ENCODE measurements around the gene GK2.

DNA sequence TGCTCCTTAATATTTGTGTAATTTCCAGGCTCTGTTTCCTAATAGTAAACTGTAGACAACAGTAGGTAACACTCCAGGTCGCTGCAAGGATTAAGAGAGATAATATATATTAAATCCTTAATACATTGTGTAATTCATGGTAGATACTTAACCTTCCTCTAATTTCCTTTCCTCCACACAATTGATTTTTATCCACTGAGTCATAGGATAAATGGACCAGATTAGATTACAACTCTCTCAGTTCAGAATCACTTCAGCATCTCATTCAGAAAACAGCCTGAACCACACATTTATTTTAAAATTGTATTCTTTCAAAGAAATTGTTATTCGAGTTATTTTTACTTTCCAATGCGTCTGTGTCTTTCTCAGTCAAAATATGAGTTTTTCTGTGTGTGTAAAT is 17.1 kb downstream of the GK2 start:
- TF ChIP-seq, protein P1, sequence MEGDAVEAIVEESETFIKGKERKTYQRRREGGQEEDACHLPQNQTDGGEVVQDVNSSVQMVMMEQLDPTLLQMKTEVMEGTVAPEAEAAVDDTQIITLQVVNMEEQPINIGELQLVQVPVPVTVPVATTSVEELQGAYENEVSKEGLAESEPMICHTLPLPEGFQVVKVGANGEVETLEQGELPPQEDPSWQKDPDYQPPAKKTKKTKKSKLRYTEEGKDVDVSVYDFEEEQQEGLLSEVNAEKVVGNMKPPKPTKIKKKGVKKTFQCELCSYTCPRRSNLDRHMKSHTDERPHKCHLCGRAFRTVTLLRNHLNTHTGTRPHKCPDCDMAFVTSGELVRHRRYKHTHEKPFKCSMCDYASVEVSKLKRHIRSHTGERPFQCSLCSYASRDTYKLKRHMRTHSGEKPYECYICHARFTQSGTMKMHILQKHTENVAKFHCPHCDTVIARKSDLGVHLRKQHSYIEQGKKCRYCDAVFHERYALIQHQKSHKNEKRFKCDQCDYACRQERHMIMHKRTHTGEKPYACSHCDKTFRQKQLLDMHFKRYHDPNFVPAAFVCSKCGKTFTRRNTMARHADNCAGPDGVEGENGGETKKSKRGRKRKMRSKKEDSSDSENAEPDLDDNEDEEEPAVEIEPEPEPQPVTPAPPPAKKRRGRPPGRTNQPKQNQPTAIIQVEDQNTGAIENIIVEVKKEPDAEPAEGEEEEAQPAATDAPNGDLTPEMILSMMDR (IDR thresholded peaks at IDR 0.05), result no peak
- no peak for TF ChIP-seq EZH2 (IDR thresholded peaks at IDR 0.05)
- no peak for TF ChIP-seq EZH2phosphoT487 (IDR thresholded peaks at IDR 0.05)
